HG03139 (cell line): ENCODE results near the gene SNRNP27.
"Not testable (repeated sequence)": the region's sequence is repeated elsewhere in the genome, so short reads cannot be mapped to it uniquely, and the experiment has no call there.

ENCODE experiments used
- ATAC-seq: cut with Tn5 transposase; IDR thresholded peaks from one replicate; pipeline ENCODE4 v1.9.1; 2021; ENCODE audit not compliant: unreplicated experiment

The SNRNP27 gene

GRCh38 chr2:69893684-69894551, at the start of gene SNRNP27:
Gene SNRNP27 (plus strand): TSS chr2:69893956. CDS start chr2:69893985, 29 bp downstream.
- no peak for ATAC-seq

GRCh38 chr2:69843993-69844392, 49.8 kb upstream of the SNRNP27 start:
- no peak for ATAC-seq

DNA sequence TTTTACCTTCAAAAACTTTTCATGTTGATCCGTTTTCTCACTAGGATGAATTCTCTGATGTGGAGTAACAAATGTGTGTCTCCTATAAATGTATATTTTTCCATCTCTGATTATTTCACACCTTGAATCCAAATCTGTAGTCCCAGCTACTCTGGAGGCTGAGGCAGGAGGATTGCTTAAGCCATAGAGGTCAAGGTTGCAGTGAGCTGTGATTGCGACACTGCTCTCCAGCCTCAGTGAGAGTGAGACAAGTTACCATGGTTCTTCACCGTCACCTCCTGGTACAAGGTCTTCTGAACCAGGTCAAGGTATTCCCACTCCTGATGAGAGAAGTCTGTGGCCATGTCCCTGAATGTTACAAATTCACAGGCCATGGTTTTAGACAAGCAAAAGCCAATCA, 49.2 kb upstream of the SNRNP27 start:
- no peak for ATAC-seq

DNA sequence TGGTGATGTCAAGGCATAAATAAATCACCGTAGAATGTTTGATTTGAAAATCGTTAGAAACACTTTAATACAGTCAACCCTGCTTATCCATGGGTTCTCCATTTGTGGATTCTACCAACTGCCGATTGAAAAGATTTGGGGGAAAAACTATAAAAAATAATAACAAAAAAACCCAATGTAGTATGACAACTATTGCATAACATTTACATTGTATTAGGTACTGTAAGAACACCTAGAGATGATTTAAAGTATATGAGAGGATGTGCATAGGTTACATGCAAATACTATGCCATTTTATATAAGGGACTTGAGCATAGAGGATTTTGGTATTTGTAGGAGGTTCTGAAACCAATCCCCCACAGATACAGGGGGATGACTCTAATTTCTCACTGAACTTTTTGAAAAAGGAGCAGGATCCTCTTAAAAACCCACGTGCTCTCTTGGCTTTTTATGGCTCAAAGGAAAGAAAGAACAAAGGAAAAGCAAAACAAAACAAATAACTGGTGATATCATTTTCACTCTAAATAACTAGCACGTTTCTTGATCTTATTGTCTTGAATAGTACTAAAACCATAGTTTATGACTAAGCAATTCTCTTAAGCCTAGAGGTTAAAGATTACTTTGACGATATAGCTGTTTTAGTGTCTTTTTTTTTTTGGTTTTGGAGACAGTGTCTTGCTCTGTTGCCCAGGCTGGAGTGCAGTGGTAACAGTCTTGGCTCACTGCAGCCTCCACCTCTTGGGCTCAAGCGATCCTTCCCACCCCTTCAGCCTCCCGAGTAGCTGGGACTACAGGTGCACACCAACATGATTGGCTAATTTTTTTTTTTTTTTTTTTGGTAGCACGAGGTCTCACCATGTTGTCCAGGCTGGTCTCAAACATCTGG, 47.3 kb upstream of the SNRNP27 start:
- no peak for ATAC-seq

DNA sequence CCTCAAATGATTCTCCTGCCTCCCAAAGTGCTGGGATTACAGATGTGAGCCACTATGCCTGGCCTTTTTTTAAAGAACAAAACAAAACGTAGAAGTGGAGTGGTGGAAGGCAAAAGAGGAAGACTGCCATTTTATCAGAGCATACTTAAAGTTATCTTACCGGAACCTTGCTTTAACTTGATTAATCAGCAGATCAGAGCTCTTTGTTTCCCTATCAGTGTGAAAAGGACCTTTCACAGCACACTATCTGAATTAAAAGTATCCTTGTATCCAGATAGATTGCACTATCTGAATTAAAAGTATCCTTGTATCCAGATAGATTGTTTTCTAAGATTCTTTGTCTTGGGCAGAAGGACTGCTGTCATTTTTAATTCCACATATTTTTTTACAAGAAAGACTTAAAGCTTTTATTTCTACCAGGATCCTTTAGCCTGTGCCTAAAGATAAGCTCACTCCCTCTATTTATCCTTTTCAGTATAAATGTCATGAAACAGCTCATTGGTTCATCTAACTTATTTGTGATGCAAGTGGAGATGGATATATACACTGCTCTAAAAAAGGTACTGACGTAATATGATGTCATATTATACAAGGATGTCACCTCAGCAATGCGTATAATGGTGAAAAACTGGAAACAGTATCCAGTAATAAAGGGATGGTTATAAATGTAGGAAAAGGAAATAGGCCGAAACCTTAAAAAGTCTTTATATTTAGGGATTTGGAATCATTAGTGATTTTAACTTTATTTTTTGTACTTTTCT, 46.5 kb upstream of the SNRNP27 start:
- no peak for ATAC-seq

GRCh38 chr2:69848186-69848790, 45.5 kb upstream of the SNRNP27 start:
- no peak for ATAC-seq

DNA sequence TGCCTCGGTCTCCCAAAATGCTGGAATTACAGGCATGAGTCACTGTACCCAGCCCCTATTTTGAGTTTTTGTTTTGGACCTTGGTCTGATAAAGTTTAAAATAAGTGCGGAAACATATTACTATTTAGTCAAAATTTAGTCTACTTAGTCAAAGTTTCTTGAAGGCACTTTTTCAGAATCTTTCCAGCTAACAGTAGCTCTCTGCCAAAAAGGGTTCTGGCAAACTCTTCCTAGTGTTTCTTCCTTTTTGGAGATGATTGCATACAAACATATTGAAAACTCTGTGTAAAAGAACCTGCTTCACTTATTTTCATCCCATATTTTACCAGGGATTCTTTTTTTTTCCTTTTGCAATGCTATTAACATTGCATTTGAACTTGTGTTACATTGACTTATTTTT, 35.5 kb upstream of the SNRNP27 start:
- ATAC-seq = no peak

GRCh38 chr2:69863298-69863697, 30.5 kb upstream of the SNRNP27 start:
- ATAC-seq = no peak

DNA sequence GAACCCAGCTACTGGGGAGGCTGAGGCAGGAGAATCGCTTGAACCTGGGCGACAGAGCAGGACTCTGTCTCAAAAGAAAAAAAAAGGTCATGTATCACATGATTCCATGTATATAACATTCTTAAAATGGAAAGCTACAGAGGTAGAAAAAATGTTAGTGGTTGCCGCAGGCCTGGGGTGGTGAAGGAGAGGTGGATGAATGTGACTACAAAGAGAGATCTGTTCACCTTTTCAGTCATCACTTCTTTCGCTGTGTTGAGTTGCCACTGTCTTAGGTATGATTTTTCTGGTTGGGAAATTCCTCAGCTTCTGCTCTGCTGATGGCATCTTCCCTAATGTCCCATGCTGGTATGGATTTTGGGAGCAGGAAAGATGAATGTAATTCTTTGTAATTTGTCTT, 5.3 kb upstream of the SNRNP27 start:
- ATAC-seq = no peak

DNA sequence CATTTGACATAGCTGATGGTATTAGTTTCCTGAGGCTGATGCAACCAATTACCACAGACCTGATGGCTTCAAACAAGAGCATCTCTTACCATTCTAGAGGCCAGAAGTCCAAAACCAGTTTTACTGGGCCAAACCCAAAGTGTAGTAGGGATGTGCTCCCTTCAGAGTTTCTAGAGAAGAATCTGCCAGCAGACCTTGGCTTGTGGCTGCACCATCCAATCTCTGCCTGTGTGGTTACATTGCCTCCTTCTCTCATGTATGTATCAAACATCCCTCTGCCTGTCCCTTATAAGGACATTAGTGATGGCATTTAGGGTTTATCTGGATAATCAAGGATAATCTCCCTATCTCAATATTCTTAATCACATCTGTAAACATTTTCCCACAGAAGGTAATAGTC, 4.5 kb upstream of the SNRNP27 start:
- ATAC-seq = no peak

DNA sequence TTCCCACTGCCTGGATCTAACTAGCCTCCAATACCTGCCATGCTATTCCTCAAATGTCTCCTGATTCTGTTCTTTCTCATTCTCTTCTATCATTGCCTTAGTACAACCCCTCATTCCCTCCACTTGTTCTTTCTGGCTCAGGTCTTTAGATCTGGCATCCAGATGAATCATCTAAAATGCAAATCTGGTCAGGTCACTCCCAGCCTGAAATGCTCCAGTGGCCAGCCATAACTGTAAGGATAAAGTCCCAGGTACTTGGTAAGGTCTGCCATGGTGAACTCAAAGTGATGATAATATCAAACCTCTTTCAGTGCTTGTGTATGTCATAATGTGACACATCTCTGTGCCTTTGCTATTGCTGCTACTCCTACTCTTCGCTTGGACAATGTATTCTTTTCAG, 2.9 kb upstream of the SNRNP27 start:
- no peak for ATAC-seq

- not testable (repeated sequence) for ATAC-seq
These were observed 825 bp upstream of the SNRNP27 start for GRCh38 chr2:69892838-69893424.

DNA sequence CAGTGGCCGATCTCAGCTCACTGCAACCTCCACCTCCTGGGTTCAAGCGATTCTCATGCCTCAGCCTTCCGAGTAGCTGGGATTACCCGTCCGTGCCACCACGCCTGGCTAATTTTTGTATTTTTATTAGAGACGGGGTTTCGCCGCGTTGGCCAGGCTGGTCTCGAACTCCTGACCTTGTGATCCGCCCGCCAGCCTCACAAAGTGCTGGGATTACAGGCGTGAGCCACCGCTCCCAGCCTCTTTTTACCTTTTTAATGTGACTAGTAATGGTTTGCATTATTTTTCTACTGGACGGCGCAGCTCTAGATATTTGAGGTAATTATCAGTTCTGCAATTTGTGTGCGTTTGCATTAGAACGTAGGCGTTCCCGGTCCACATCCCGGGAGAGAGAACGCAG, 981 bp downstream of the SNRNP27 start:
- not testable (repeated sequence) for ATAC-seq

- ATAC-seq = no peak
These were observed 8.6 kb downstream of the SNRNP27 start for GRCh38 chr2:69902213-69902922.

DNA sequence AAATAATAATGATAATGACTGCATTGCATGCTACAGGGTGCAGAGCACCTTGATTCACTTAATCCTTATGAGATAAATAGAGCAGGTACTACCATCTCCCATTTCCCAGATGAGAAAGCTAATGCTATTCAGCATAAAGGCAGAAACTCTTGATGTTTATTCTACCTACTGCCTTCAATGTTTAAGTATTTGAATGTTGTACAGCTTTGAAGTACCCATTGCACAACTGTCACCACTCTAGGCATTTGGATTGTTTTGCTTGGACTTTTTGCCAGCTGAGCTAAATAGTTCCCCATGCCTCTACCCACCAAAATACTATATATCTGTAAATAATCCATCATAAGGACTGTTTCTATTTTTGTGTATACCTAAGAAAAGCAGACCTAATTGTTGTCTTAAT, 13.5 kb downstream of the SNRNP27 start:
- no peak for ATAC-seq

DNA sequence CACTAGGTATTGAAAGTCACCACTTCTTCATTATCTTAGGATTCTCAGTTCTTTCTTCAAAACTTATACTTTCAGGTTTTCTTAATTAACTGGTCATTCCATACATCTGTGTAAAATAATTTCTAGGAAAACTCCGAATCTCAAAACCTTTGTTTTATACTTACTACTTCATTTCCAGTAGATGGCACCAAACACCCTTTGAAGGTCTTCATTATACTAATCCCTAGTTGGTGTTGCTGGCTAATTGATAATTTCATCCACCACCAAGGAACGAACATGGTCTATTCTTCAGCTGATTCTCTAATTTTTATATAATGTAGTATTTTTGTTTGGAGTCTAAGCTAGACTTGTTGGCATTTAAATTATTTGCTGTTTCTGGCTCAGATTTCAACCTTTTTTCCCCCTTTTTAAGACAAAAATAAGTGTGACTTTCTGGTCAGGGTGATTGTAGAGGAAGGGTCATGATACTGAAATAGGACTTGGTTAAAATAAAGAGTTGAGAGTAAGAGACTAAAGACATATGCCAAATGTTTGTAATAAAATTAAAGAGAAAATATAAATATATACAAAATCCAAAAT, 18.3 kb downstream of the SNRNP27 start:
- no peak for ATAC-seq

DNA sequence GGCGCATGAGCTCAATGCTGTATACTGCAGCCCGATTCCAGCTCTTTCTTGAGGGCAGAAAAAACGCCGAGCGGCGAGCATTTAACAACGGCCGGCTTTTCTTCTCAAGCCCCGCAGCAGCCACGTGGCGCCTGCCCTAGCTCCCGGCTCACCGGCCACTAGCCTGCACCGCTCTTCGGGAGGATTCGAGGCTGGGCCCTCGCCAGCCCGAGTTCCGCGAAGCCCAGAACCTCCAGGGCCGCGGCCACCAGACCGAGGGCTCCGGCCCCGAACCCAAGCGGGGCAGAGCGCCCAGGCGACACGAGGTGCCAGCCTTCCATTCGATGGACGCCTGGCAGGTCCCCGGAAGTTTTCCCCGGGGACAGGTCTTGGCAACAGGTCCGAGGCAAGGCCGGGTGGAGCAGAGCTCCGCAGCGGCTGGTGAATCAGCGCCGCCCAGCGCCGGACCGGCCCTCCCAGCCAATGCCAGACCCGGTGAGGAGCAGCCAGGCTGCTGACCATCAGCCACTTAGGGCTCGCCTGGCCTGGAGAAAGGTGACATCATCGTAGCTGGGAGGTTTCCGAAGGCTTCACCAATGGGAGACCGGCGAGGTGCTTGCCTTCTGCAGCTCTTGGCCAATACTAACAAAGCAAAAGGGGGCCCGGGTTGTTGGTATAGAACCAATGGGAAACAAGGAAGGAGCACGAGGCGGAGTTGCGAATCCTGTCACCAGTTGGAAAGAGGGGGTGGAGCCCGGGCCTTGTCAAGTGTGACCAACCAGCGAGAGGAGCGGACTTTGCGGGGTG, 20.6 kb downstream of the SNRNP27 start:
- ATAC-seq = peak; percentile 83
